ENCODE results near the gene CATSPER3. TPM values are rescaled to one million over a fixed set of nuclear protein-coding genes. Genes with fewer than 3 reads are reported as not detected.

CATSPER3 gene
- total RNA-seq, 2 experiments from 2014 or later = 0.32 TPM; not detected in 1

DNA sequence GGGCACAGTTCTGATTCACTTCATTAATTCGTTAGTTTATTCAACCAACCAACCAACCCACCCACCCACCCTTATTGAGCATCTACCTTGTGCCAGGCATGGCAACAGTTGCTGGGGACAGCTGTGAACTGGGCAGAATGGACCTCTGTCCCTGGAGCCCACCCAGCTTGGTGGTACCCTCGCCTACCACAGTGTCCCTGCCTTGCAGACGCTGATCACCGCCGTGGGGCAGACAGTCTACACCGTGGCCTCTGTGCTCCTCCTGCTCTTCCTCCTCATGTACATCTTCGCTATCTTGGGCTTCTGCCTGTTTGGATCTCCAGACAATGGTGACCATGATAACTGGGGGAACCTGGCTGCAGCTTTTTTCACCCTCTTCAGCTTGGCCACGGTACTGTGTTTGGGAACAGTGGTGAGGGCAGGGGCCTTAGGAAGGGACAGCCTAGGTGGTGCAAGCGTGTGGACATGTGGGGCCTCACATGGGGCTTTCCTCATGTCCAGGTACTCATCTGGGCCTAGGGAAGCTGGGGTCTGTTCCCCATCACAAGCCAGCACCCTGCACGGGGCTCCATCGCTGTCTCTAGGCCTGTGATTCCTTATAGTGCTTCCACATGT lies 40.1 kb downstream of the CATSPER3 start:
- no peak for DNase-seq
- H3K27me3 Mint-ChIP-seq (ENCODE audit: low read depth) = no peaks in the 10 kb centered on the region
- no peaks in the 10 kb centered on the region for H3K36me3 Mint-ChIP-seq (ENCODE audit: low read depth)
- no peaks in the 10 kb centered on the region for H3K9me3 Mint-ChIP-seq
- H3K4me3 Mint-ChIP-seq = no peak overlapping the region
- intact Hi-C loops (cut with micrococcal nuclease) = no loop called here
- H3K4me1 Mint-ChIP-seq (ENCODE audit: low read depth) = no peaks in the 10 kb centered on the region
- CTCF ChIA-PET = no interaction called here
- H3K27ac Mint-ChIP-seq = no peak overlapping the region

GRCh38 chr5:135008556-135008955 lies 40.8 kb downstream of the CATSPER3 start:
- H3K4me3 Mint-ChIP-seq = no peak overlapping the region
- no peak overlapping the region for H3K27ac Mint-ChIP-seq
- H3K36me3 Mint-ChIP-seq (ENCODE audit: low read depth) = no peaks in the 10 kb centered on the region
- H3K27me3 Mint-ChIP-seq (ENCODE audit: low read depth) = no peaks in the 10 kb centered on the region
- DNase-seq = no peak
- H3K4me1 Mint-ChIP-seq (ENCODE audit: low read depth) = no peaks in the 10 kb centered on the region
- H3K9me3 Mint-ChIP-seq = no peaks in the 10 kb centered on the region
- CTCF ChIA-PET = no interaction called here
- intact Hi-C loops (cut with micrococcal nuclease) = no loop called here

- no peak for DNase-seq
- H3K9me3 Mint-ChIP-seq = no peaks in the 10 kb centered on the region
- H3K4me3 Mint-ChIP-seq = no peak overlapping the region
- CTCF ChIA-PET = no interaction called here
- no peaks in the 10 kb centered on the region for H3K36me3 Mint-ChIP-seq (ENCODE audit: low read depth)
- no peaks in the 10 kb centered on the region for H3K27me3 Mint-ChIP-seq (ENCODE audit: low read depth)
- H3K27ac Mint-ChIP-seq = no peak overlapping the region
- H3K4me1 Mint-ChIP-seq (ENCODE audit: low read depth) = no peaks in the 10 kb centered on the region
- intact Hi-C loops (cut with micrococcal nuclease) = no loop called here
Observed at GRCh38 chr5:135008981-135009735, 41.5 kb downstream of the CATSPER3 start.

DNA sequence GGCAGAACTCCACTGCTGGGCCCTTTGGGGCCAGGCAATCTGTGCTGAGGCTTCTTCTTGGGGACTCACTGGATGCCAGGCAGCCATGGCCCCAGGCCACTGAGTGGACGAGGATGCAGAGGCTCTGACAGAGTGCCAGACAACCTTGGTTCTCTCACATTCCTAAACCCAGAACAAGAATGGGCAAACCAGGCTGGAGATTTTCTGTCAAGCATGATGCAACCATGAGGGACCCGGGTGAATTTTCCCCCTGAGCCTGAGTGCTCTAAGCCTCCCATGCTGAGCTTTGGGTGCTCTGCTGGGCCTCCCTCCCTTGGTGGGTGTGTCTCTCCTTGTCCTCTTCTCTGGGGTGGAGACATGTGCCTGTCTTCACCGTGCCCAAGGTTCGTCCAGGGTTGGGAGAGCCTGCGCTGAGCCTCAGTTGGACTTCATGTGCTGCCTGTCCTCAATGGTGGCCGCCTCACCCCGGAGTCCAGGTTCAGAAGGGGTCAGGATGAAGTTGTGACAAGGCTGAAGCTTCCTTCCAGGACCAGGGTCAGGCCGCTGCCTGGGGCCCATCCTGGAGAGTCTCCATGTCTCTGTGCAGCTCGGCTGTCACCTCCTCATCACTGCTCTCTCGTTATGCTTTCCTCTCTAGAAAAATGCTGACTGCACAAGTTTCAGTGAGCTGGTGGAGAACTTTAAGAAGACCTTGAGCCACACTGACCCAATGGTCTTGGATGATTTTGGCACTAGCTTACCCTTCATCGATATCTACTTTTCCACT lies 42.2 kb downstream of the CATSPER3 start:
- H3K27ac Mint-ChIP-seq = no peak overlapping the region
- DNase-seq = no peak
- CTCF ChIA-PET = no interaction called here
- no peaks in the 10 kb centered on the region for H3K9me3 Mint-ChIP-seq
- H3K4me3 Mint-ChIP-seq = no peak overlapping the region
- H3K4me1 Mint-ChIP-seq (ENCODE audit: low read depth) = no peaks in the 10 kb centered on the region
- no peaks in the 10 kb centered on the region for H3K36me3 Mint-ChIP-seq (ENCODE audit: low read depth)
- intact Hi-C loops (cut with micrococcal nuclease) = no loop called here
- no peaks in the 10 kb centered on the region for H3K27me3 Mint-ChIP-seq (ENCODE audit: low read depth)

DNA sequence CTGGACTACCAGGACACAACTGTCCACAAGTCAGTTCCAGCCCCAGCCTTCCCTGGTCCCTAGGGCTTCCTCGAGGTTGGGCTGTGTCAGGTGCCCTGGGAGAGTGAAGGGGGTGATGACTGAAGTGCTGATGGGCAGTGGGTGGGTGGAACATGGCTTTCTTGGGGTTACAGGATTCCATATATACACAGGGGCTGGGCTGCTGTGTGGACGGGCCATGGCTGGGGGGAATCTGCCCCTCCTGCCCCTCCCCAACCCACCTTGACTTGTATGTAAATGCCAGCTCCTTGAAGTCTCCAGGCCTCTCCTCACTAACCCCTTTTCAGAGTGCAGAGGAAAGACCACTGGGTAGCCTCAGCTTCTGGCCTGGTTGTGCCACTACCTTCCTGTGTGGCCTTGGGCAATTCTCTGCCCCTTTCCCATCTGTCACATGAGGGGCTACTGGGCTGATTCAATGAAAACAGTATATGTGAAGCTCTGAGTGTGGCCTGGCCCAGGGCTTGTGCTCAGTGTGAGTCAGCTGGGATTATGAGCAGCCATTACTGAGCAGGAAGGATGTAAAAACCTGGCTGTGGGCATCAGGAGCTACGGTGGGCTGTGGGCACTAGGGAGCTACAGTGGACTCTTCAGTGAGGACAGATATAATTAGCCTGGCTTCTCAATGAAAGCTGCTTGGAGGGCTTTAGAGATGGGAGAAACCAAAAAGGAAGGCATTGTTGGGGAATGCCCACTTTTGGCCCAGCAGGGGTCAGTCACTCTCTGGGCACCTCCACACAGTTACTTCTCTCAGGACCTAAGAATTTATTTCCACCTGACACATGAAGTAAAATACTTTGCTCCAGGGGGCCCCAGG lies 43.0 kb downstream of the CATSPER3 start:
- no peaks in the 10 kb centered on the region for H3K27me3 Mint-ChIP-seq (ENCODE audit: low read depth)
- H3K36me3 Mint-ChIP-seq (ENCODE audit: low read depth) = no peaks in the 10 kb centered on the region
- no peak overlapping the region for H3K4me3 Mint-ChIP-seq
- H3K9me3 Mint-ChIP-seq = no peaks in the 10 kb centered on the region
- DNase-seq = no peak
- intact Hi-C loops (cut with micrococcal nuclease) = no loop called here
- no peaks in the 10 kb centered on the region for H3K4me1 Mint-ChIP-seq (ENCODE audit: low read depth)
- CTCF ChIA-PET = interaction anchor here (1.1 kb wide), 1 partner anchor 181 kb away, joined by 3 read pairs; no protein-coding TSS in a partner anchor
- H3K27ac Mint-ChIP-seq = no peak overlapping the region

GRCh38 chr5:135011355-135012032 lies 43.8 kb downstream of the CATSPER3 start:
- no peak for DNase-seq
- H3K27ac Mint-ChIP-seq = no peak overlapping the region
- intact Hi-C loops (cut with micrococcal nuclease) = no loop called here
- CTCF ChIA-PET = interaction anchor here (1.1 kb wide), 1 partner anchor 180 kb away, joined by 3 read pairs; no protein-coding TSS in a partner anchor
- H3K9me3 Mint-ChIP-seq = no peaks in the 10 kb centered on the region
- H3K4me1 Mint-ChIP-seq (ENCODE audit: low read depth) = no peaks in the 10 kb centered on the region
- H3K27me3 Mint-ChIP-seq (ENCODE audit: low read depth) = no peaks in the 10 kb centered on the region
- no peak overlapping the region for H3K4me3 Mint-ChIP-seq
- no peaks in the 10 kb centered on the region for H3K36me3 Mint-ChIP-seq (ENCODE audit: low read depth)

GRCh38 chr5:135012033-135012588 lies 44.4 kb downstream of the CATSPER3 start:
- Mint-ChIP-seq H3K36me3 (ENCODE audit: low read depth) (no peaks in the 10 kb centered on the region), H3K4me1 (ENCODE audit: low read depth) (no peaks in the 10 kb centered on the region), H3K4me3 (no peak overlapping the region), H3K9me3 (no peaks in the 10 kb centered on the region), H3K27ac (no peak overlapping the region), H3K27me3 (ENCODE audit: low read depth) (no peaks in the 10 kb centered on the region)
- intact Hi-C loops (cut with micrococcal nuclease) = no loop called here
- DNase-seq = no peak
- CTCF ChIA-PET = interaction anchor here (1.1 kb wide), 1 partner anchor 180 kb away, joined by 3 read pairs; no protein-coding TSS in a partner anchor

DNA sequence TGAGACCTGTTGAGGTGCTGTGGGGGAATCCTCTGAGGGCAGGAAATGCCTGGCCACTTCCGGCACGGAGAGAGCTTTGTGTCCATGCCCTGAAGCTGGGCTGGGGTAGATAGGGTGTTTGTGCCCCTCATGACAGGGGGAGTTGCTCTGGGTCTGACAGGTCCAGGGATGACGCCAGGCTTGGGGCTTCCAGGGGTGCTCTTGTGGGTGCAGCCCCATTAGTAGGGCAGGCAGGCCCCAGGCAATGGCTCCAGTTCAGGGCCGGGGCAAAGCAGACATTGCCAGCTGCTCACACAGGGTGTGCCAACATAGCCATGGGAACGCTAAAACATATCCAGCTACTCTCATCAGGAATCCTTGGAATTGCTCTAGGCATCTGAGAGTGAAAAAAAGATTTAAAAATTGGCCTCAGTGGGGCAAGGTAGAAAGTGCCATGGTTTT lies 45.3 kb downstream of the CATSPER3 start:
- Mint-ChIP-seq H3K9me3 (no peaks in the 10 kb centered on the region), H3K4me1 (ENCODE audit: low read depth) (no peaks in the 10 kb centered on the region), H3K36me3 (ENCODE audit: low read depth) (no peaks in the 10 kb centered on the region), H3K27ac (no peak overlapping the region), H3K4me3 (no peak overlapping the region), H3K27me3 (ENCODE audit: low read depth) (no peaks in the 10 kb centered on the region)
- CTCF ChIA-PET = no interaction called here
- DNase-seq = no peak
- intact Hi-C loops (cut with micrococcal nuclease) = no loop called here

DNA sequence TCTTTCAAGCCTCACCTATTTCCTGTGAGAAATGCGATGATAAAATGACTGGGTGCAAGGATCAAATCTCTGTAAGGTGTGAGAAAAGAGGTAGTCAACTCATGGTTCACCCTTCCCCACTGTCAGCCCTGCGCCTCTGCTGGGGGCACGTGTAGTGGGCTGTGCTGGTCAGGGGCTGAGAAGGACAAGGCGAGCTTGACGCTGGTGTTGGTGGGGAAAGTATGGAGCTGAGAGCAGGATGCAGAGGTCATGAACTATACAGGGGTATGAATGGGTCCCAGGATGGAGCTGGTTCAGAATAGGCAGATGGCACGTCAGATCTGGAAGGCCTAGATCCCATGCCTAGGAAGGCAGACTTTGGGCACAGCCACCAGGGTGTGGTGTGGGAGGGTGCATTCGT lies 45.7 kb downstream of the CATSPER3 start:
- Mint-ChIP-seq H3K27ac (no peak overlapping the region), H3K9me3 (no peaks in the 10 kb centered on the region), H3K27me3 (ENCODE audit: low read depth) (no peaks in the 10 kb centered on the region), H3K4me3 (no peak overlapping the region), H3K36me3 (ENCODE audit: low read depth) (no peaks in the 10 kb centered on the region), H3K4me1 (ENCODE audit: low read depth) (no peaks in the 10 kb centered on the region)
- no peak for DNase-seq
- intact Hi-C loops (cut with micrococcal nuclease) = no loop called here
- CTCF ChIA-PET = no interaction called here

GRCh38 chr5:135013947-135014570 lies 46.4 kb downstream of the CATSPER3 start:
- intact Hi-C loops (cut with micrococcal nuclease) = no loop called here
- CTCF ChIA-PET = no interaction called here
- no peaks in the 10 kb centered on the region for H3K27me3 Mint-ChIP-seq (ENCODE audit: low read depth)
- no peaks in the 10 kb centered on the region for H3K36me3 Mint-ChIP-seq (ENCODE audit: low read depth)
- H3K9me3 Mint-ChIP-seq = no peaks in the 10 kb centered on the region
- no peaks in the 10 kb centered on the region for H3K4me1 Mint-ChIP-seq (ENCODE audit: low read depth)
- H3K4me3 Mint-ChIP-seq = no peak overlapping the region
- no peak for DNase-seq
- H3K27ac Mint-ChIP-seq = no peak overlapping the region

GRCh38 chr5:135015942-135016341 lies 48.2 kb downstream of the CATSPER3 start:
- H3K27me3 Mint-ChIP-seq (ENCODE audit: low read depth) = no peaks in the 10 kb centered on the region
- H3K4me3 Mint-ChIP-seq = no peak overlapping the region
- H3K9me3 Mint-ChIP-seq = no peaks in the 10 kb centered on the region
- H3K36me3 Mint-ChIP-seq (ENCODE audit: low read depth) = no peaks in the 10 kb centered on the region
- no peak overlapping the region for H3K27ac Mint-ChIP-seq
- intact Hi-C loops (cut with micrococcal nuclease) = no loop called here
- CTCF ChIA-PET = no interaction called here
- no peaks in the 10 kb centered on the region for H3K4me1 Mint-ChIP-seq (ENCODE audit: low read depth)
- DNase-seq = no peak
